ENCODE measurements around the gene ACAA2.

ACAA2 gene

DNA sequence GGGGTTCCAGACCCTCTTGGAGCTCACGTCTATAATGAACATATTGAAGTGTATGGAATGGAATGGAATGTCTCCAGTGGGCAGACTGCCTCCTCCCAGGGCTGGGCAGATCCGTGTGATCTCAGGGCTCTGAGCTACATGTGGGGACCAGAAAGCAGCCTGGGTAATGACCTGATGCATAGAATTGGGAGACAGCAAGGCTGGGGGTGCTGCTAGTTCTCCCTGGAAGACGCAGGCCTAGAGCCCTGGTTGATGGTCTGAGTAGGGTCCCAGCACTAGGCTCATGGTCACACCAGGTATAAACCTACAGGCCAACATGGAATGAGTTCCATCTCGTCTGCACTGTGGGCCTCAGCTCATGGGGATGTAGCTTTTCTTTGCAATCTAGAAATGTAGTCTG lies 46.7 kb downstream of the ACAA2 start:
- DNase-seq (ENCODE audit: low read depth, low spot score), result no peak

DNA sequence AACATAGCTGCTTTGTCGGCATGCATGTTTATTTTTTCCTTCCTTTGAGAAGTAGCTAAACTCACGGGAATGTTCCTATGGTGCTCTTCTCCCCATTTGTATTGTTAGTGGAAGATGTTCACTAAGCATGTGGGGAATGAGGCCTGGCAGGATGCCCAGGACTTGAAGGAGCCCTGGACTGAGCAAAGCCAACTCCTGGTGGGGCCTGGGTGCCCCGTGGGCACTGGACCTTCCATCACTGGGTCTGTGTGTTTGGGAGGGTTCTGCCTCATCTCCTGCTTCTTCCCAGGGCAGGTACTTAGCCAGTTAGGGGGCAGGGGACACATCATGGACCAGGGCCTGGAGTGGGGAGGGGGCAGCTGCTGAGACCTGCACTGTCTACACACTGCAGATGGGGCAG lies 49.3 kb downstream of the ACAA2 start:
- DNase-seq (ENCODE audit: low read depth, low spot score), result no peak

DNA sequence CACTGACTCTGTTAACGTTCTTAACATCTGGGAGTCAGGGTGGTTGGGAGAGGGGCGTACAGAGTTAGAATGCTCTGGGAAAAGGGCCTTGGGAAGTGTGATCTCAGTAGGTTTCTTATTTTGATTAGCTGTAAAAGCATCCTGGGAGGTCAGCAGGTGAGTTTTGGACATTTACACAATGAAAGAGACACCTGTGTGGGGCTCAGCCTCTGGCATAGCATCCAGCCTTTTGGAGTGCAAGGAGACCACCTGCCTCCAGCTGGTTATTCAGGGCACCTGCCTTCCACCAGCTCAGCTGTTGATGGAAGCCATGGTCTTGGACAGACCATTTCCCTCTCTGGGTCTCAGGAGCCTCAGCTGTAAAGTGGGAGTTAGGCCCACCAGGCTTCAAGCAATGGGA lies 49.7 kb downstream of the ACAA2 start:
- no peak for DNase-seq (ENCODE audit: low read depth, low spot score)

DNA sequence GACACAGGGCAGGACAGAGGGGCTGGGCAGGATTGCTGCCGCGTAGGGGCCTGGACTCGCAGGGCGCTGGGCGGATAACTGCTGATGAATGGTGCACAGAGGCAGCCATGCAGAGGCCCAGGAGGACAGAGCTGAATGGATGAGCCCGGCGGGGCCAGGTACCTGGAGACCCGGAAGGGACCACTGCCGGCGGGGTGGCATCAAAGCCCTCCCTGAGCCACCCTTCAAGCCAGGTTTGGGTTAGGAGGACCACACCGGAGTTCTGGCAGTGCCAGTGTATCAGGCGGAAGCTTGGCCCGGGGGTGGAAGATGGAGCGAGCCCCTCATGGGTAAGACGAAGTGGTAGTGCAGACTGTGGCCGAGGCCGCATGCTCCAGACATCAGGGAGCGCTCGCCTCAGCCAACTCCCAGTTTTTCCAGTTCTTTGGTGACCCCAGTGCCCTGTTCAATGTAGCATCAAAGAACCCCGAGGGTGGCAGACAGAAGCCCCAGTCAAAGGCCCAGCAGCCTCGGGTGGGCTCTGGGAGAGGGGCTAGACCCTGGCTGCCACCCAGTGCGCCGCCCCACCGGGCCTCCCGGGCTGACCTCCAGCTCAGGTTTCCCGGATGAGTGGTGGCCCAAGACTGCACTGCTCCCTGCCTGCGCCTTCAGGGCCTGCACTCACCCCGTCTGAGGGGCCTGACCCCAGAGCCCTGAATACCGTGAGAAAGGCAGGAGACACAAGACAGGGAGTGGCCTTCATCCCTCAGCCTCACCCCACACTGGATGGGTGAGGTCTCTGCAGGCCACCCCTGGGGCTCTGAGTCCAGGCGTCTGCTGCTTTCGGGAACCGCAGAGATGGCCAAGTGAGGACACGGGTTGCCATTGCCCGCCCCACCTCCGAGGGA lies 50.9 kb downstream of the ACAA2 start:
- no peak for DNase-seq (ENCODE audit: low read depth, low spot score)

DNA sequence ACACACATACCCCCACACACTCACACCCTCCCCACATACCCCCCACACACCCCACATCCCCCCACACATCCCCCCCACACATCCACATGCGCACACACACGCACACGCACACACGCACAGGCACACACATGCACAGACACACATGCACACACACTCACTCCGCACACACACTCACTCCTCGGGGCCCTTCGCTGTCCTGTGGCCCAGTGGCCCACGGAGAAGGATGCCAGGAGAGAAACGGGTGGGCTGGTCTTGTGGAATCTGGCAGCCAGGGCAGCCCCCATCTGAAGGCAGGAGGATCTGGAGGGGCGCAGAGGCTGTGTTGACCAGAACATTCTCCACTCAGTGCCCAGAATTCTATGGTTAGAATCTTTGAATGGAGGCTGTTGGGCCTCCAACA lies 51.6 kb downstream of the ACAA2 start:
- no peak for DNase-seq (ENCODE audit: low read depth, low spot score)

DNA sequence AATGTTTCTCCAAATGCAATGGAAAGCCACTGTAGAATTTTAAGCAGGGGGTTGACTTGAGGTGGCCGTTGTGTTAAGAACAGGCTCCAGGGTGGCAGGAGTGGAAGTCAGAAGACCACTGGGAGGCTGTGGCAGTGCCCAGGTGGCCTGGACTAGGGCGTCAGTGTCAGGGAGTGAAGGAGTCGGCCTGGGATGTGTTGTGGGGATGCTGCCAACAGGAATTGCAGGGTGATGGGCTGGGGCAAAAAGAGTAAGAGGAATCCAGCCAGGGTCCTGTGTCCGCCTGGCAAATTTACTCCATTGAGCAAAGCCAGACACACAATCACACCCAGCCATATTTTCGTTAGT lies 55.1 kb downstream of the ACAA2 start:
- DNase-seq (ENCODE audit: low read depth, low spot score), result peak; percentile 28

DNA sequence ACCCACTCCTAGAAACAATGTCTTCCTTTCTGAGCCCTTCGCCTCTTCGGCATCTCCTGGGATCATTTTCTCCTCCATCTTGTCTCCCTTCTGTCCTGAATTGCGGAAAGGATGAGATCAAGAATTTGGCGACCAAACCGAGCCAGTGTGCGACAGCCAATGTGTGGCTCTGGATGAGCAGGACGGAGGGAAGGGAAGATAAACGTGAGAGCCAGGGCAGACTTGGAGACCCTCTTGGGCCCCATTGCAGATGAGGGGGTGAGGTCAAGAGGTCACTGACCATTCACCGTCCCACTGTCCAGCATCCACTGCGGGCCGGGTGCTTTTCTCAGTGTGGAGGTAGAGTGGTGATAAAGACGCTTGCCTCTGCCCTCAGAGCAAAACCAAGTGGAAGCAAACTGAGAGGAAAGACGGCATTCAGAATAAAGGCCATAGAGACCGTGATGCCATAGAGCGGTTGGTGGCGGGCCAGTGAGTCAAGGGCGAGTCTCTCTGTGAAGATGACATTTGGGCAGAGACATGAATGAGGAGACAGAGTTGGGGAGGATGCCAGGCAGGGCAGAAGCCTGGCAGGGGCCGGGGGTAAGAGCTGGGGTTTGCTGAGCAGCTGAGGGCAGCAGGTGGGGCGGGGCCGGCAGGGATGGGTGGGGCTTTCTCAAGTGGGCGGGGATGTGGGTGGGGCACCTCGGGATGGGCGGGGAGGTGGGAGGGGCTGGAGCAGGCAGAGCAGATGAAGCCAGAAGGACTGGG lies 55.6 kb downstream of the ACAA2 start:
- DNase-seq (ENCODE audit: low read depth, low spot score), result no peak

DNA sequence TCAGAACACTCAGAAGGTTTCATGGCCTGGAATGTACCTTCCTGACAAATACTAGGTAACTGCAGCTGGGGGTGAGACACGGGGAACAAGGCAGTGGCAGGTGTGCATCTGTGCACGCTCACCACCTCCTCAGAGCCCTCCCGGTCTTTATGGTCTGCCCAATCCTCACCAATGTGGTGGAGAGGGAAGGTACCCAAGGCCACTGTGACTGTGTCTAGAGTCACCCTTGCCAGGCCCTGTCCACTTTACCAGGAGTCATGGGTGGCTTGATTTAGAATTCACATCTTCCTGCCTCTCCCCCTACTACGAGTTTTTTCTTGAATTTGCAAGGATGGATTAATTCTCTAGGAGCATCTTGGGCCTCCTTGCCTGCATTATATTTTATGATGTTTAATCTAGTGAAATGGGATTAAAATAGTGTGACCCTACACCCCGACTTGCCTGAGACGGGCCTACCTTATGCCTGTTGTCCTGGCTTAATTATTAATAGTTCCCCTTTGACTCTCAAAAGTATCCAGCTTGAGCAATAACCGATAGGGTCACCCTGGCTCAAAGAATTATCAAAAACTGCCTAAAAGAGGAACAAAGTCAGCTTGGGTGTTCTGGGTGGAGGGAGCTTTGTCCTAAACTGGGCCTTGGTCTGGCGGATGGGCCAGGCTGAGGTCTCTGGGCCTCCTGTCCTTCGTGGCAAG lies 56.5 kb downstream of the ACAA2 start:
- DNase-seq (ENCODE audit: low read depth, low spot score), result no peak

DNA sequence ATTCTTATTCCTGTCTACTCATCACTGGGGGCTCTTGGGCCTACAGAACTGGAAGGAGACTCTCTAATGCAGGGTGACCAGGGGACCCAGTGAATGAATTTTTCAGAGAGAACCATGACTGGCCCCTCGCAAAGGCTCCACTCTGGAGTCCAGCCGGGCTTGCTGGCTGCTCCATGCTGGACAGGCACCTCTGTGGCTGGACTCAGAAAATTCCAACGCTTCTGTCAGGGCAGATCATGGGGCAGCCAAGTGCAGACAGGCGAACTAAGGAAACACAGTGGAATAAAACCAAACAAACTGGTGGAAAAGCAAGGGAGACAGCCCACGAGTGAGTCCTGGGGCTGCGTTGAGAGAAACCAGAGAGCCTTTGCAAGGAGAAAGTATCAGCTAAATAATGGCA lies 57.2 kb downstream of the ACAA2 start:
- DNase-seq (ENCODE audit: low read depth, low spot score), result no peak

DNA sequence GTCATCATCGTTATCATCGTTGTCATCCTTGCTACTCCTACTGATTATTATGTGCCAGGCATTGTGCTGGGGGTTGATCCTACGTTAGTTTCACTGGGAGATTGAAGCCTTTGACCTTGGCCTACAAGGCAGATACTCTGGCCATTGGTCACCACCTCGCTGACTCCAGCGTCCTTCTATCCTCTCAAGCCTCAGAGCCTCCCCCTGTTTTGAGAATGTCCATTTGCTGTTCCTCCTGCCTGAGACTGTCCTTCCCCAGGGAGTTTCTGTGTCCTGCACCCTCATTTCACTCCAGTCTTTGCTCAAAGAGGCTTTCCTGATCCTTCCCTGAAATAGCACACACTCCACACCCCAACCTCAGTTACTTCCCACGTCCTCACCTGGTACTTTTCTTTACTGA lies 57.8 kb downstream of the ACAA2 start:
- DNase-seq (ENCODE audit: low read depth, low spot score), result no peak

DNA sequence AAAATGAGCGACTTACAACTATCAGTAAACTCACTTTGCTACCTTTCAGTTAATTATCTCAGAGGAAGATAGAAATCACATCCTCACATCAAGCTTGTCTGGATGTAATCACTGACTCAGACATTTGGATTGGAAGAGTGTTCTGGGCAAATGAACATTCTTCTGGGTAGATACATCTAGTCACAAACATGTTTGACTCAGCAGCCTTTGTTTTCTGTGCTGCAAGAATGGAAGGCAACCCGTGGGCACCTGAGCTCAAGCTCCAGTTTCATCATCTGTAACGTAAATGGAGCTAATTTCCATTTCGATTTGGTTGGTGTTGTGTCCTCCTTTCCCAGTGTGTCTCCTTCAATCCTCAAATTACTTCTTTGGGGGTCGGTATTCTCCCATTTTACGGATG lies 58.5 kb downstream of the ACAA2 start:
- DNase-seq (ENCODE audit: low read depth, low spot score), result no peak

DNA sequence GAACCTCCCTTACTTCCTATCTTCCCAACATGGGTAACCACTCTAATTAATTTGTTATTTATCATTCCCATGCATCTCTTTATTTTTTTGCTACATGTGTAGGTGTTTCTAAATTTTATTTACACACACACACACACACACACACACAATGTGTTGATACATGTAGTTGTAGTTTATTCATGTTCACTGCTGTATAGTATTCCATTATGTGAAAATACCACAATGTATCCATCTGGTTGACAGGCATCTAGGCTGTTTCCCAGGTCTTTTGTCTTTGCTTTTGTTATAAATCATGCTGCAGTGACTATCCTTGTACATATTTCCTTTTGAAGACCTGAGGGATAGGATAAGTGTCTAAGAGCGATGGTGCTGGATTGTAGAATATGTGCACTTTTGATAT lies 59.7 kb downstream of the ACAA2 start:
- DNase-seq (ENCODE audit: low read depth, low spot score), result no peak

DNA sequence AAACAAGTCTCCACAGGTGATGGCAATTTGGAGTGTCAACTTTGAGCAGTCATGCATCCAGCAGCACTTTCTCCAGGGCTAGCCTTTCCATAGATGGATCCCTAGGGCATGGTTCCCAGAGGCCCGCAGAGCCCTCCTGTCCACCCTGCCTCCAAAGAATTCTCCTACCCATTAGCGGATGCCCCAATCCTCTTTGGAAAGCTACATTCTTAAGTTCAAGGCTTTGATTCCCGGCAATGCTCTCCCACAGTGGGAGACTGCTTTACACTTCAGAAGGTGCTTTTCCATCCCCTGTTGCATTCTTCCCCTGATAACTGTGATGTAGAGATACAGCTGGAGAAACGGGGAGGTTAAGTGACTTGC lies 61.3 kb downstream of the ACAA2 start:
- DNase-seq (ENCODE audit: low read depth, low spot score), result no peak

DNA sequence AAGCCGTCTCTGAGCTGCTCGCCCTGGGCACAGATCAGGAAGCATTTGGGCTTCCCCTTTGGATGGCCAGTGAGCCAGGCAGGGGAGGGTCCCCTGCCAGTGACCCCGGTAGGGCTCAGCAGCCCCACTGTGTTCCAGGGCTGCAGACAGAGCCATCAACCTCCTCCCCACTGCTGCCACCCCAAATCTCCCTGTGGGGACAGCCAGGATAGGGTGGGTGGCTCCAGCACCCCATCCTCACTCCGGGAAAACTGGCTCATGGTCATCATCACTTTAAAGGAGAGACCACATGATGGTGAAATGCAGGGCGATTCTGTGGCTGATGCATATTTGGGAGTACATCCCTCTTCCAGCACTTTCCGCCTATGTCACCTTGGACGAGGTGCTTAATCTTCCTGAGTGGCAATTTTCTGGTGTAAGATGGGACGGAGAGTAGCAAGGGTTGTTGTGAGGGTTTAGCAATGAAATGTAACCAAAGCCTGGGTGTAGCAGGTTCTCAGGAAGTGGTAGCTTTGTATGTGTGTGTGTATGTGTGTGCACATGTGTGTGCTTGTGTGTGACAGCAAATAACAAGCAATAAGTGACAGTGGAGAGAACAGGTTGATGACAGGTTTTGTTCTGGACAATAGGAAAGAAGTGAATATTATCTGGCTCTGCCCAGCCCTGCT lies 61.8 kb downstream of the ACAA2 start:
- no peak for DNase-seq (ENCODE audit: low read depth, low spot score)

DNA sequence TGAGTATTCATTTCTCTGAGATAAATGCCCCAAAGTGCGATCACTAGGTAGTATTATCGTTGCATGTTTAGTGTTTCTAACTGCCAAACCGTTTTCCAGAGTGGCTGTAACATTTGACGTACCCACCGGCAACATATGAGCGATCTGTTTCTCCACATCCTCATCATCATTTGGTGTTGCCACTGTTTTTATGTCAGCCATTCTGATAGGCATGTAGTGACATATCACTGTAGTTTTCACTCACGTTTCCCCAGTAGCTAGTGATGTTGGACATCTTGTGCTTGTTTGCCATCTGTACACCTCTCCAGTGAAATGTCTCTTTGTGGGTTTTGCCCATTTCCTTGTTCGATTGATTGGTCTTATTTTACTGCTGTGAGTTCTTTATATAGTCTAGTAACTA lies 63.8 kb downstream of the ACAA2 start:
- DNase-seq (ENCODE audit: low read depth, low spot score), result no peak

DNA sequence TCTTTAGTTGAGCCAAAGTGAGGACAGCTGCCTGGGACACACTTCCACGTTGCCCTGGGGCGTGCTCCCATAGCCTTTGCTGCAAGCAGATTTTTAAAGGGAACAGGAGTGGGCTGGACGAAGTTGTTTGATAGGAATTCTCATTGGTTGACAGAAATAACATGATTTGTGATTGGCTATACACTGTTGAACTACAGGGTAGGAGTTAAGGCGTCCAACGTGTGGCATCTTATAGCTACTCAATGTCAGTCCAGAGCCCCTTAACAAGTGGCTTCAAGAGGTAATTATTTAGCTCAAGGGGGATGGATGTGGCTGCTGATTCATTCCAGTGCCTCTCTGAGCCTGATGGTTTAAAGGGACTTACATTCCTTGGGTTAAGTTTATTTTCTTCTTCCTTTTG lies 65.5 kb downstream of the ACAA2 start:
- DNase-seq (ENCODE audit: low read depth, low spot score), result peak; percentile 32

DNA sequence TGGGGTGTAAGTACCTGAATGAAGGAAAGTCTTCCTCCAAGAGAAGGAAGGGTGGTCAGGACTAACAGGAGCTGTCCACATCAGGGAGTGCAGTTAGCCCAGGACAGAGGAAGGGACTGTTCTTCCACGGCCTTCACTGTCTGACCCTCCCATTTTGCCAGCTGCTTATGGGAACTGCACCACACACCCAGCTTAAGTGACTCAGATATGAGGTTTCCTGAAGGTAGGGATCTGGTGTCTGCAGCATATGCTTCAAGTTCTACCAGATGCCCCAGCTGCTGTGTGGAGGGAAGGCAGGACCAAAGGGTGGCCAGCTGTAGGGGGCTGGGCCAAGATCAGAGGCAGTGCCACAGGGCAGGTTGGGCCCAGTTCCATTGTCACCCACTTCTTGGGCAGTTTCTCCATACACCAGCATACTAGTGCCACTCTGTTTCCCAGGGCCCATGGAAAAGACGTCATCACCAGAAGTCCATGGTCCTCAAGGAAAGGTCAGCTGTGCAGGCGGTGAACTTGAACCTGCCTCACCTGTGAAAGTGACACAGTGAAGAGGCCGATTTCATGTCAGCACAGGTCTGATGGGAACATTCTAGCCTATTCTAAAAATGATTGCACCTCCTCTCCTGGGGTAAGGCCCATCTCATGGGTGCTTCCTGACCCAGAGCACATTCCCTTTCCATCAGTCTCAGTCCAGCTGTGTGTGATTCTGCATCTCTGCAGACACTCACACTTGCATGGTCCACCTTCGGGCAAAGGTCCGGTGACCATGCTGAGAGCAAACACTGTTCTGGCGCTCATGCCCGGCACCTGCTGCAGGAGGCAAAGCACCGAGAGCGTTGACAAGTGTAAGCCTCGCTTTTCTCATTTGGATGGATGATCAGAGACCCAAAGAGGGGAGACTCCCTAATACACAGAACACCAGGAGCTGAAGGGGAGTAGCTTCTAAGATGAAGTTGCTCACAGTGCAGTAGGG lies 68.0 kb downstream of the ACAA2 start:
- no peak for DNase-seq (ENCODE audit: low read depth, low spot score)

DNA sequence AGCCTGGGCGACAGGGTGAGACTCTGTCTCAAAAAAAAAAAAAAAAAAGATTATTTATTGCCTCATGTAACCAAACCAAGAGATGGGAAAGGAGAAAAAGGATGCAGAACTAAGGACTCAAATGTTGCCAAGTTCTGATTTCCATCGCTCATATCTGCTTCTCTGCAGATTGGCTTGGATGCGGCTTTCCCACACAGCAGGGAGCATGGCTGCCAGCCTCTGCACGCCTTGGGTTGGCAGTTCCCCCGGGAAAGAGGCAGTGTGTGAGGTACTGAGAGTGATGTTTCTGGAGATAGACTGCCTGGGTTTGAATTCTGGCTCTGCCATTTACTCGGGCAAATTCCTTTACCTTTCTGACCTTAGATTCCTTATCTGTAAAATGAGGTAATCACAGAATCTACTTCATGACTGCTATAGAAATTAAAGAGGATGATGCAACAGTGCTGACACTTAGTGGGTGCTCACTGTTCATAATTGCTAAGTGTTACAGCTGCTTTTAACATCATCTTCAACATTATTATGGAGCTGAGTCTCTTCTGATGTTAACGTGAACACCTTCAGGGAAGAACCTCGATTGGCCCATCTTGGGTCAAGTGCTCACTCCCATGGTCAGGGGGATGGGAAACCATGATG lies 68.8 kb downstream of the ACAA2 start:
- no peak for DNase-seq (ENCODE audit: low read depth, low spot score)

DNA sequence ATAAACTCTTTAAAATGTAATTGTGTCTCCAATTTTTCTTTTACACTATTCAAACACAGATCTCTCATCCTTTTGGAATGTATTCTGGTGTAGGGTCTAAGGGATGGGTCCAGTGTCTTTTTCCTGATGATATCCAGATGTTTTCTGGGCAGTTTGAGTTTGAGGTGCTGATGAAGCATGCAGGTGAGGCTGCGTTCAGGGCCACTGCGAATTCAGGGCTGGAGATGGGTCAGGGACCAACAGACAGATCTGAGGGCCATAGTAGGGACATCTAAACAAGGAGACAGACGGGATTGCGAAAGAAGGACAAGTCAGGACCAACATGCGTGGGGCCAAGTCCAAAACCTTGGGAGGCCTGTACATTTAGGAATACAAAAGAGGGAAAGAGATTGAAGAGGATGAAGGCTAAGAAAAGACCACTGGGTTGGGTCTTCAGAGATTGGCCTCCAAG lies 70.2 kb downstream of the ACAA2 start:
- no peak for DNase-seq (ENCODE audit: low read depth, low spot score)

DNA sequence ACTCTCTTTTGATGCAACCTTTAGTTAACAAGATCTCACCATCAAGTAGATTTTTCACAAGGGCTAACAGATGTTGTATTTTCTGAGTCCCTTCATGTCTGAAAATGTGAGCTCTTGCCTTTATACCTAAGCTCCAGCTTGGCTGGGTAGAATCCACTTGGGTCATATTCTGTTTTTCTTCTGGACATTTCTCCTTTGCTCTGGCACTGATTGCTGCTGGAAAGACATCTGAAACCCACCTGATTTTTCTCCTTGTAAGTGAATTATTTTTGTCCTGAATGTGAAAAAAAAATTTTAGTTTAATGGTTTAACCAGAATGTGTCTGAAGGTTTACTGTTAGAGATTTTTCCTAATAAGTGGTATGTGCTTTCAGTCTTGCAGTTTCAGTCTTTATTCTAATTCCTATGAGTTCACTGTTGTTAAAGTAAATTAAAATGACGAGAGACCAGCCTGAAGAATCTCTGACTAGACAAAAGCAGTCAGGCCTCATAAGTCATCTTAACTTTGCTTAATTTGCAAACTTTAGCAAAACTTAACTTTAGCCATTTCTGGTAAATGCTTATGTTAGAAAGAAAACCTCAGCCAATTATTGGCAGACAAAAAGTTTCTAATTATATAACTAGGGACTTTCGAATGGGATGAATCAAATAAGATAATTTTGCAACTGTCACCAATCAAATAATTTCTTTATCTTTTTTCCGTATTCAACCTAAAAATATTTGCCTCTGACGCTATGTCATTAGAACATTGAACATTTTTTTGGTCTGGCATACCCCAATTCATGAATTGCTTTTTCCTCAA lies 70.8 kb downstream of the ACAA2 start:
- DNase-seq (ENCODE audit: low read depth, low spot score), result no peak
